Keratinocyte (primary cell): Measurements from ENCODE around the gene NANOS3. TPM values are rescaled to one million over a fixed set of nuclear protein-coding genes. Genes with fewer than 3 reads are reported as not detected.

Experiments
- DNase-seq: peaks from one replicate; pipeline ENCODE4 v3.0.0-alpha.2; 2011; ENCODE audit warnings: low read depth, missing footprints, low spot score
- FAIRE-seq: peaks from 2 replicates; lab custom pipeline; 2011; peaks lifted over from hg19 to GRCh38; lab: Jason Lieb, UNC
- H2AFZ ChIP-seq: 2 replicates; pipeline ENCODE4 v1.6.0; 2012; ENCODE audit warnings: low read length, control low read depth, inconsistent platforms; ENCODE audit not compliant: control insufficient read depth
- H3K27ac ChIP-seq: 2 replicates; pipeline ENCODE4 v1.5.1; 2011; ENCODE audit warnings: low read length; ENCODE audit not compliant: control insufficient read depth, insufficient read depth
- H3K27me3 ChIP-seq: 3 replicates; pipeline ENCODE4 v1.6.0; 2011; ENCODE audit warnings: low read length; ENCODE audit not compliant: control insufficient read depth, insufficient read depth; ENCODE audit errors: extremely low read depth
- H3K36me3 ChIP-seq, 2 experiments: 2 replicates in 1 of 2; 3 replicates in 1 of 2; pipeline ENCODE4 v1.5.1; 2011; ENCODE audit warnings: low read length in 2 of 2, mild to moderate bottlenecking in 1 of 2; ENCODE audit not compliant: control insufficient read depth in 2 of 2, insufficient read depth in 2 of 2; ENCODE audit errors: extremely low read depth in 1 of 2
- H3K4me1 ChIP-seq: 3 replicates; pipeline ENCODE4 v1.5.1; 2011; ENCODE audit warnings: low read length; ENCODE audit not compliant: control insufficient read depth, insufficient read depth; ENCODE audit errors: extremely low read depth
- H3K4me2 ChIP-seq: 3 replicates; pipeline ENCODE4 v1.6.0; 2011; ENCODE audit warnings: low read depth, low read length; ENCODE audit not compliant: control insufficient read depth, insufficient read depth; ENCODE audit errors: extremely low read depth
- H3K4me3 ChIP-seq, 3 experiments: fragments of 200-600 bp in 1 of 3; sonication (generic) in 1 of 3; 2 replicates in 2 of 3; 3 replicates in 1 of 3; pipeline ENCODE4 v1.5.1; 2011 to 2016; ENCODE audit warnings: low read length in 3 of 3, mild to moderate bottlenecking in 3 of 3, control low read depth in 2 of 3, inconsistent platforms in 1 of 3, low read depth in 1 of 3, mixed read lengths in 1 of 3, mixed run types in 1 of 3, moderate library complexity in 1 of 3; ENCODE audit not compliant: control insufficient read depth in 2 of 3, insufficient read depth in 2 of 3; ENCODE audit errors: extremely low read depth in 1 of 3
- H3K79me2 ChIP-seq: 2 replicates; pipeline ENCODE4 v1.6.0; 2012; ENCODE audit warnings: low read length; ENCODE audit not compliant: control insufficient read depth, insufficient read depth
- H3K9ac ChIP-seq: 3 replicates; pipeline ENCODE4 v1.6.0; 2011; ENCODE audit warnings: low read length; ENCODE audit not compliant: control insufficient read depth, insufficient read depth; ENCODE audit errors: extremely low read depth
- H3K9me1 ChIP-seq: 3 replicates; pipeline ENCODE4 v1.6.0; 2011; ENCODE audit warnings: low read length; ENCODE audit not compliant: control insufficient read depth, insufficient read depth; ENCODE audit errors: extremely low read depth
- H3K9me3 ChIP-seq: 2 replicates; pipeline ENCODE4 v1.5.1; 2012; ENCODE audit warnings: low read depth, low read length; ENCODE audit not compliant: control insufficient read depth
- H4K20me1 ChIP-seq: 3 replicates; pipeline ENCODE4 v1.6.0; 2011; ENCODE audit warnings: low read length; ENCODE audit not compliant: control insufficient read depth, insufficient read depth; ENCODE audit errors: extremely low read depth
- EZH2 ChIP-seq: IDR thresholded peaks from one replicate; pipeline ENCODE4 v1.6.1; 2012; ENCODE audit warnings: inconsistent platforms, mild to moderate bottlenecking, low read length, moderate library complexity
- dilution Hi-C: fragments of 300-500 bp; cut with MboI; formaldehyde crosslinking; loops from one replicate; pipeline ENCODE4 v1.7.0; 2020; ENCODE audit warnings: low sequenced_read_pairs; ENCODE audit not compliant: extremely low pct_ligation_motif_present
- polyA plus RNA-seq, 5 experiments: library from polyadenylated mRNA; depleted of rRNA in 3 of 5; stranded (reverse) in 3 of 5; stranded (forward) in 1 of 5; unstranded in 1 of 5; fragments of >200 nt; gene quantifications; 1 replicate in 1 of 5; 2 replicates in 3 of 5; 3 replicates in 1 of 5; pipeline versions ENCODE4 v1.2.1 to v1.2.3, GENCODE V29; 2011 to 2012; ENCODE audit warnings: missing spikeins in 2 of 5, low read depth in 1 of 5, low replicate concordance in 1 of 5
- small RNA-seq, 3 experiments: library from RNA; depleted of rRNA; stranded (forward); fragments of <200 nt; gene quantifications; one replicate each; pipeline ENCODE3, GENCODE V24; 2012; ENCODE audit warnings: low read depth in 3 of 3, low replicate concordance in 1 of 3; ENCODE audit not compliant: insufficient read length in 3 of 3
- TF ChIP-seq, protein P1 (sequence below), 3 experiments: IDR thresholded peaks in 1 of 3; conservative IDR thresholded peaks in 1 of 3; optimal IDR thresholded peaks in 1 of 3; 2 replicates in 2 of 3; 3 replicates in 1 of 3; pipeline versions ENCODE3 to v1.5.1; 2011; ENCODE audit warnings: low read length in 3 of 3, mild to moderate bottlenecking in 3 of 3, moderate library complexity in 2 of 3, control low read depth in 1 of 3, inconsistent platforms in 1 of 3; ENCODE audit not compliant: insufficient read depth in 2 of 3; ENCODE audit errors: extremely low read depth in 1 of 3

Gene NANOS3
- polyA plus RNA-seq, 1 donor (not counting 4 experiments of a cell fraction or from before 2014, with no cell fraction given) = 0.18 TPM

DNA sequence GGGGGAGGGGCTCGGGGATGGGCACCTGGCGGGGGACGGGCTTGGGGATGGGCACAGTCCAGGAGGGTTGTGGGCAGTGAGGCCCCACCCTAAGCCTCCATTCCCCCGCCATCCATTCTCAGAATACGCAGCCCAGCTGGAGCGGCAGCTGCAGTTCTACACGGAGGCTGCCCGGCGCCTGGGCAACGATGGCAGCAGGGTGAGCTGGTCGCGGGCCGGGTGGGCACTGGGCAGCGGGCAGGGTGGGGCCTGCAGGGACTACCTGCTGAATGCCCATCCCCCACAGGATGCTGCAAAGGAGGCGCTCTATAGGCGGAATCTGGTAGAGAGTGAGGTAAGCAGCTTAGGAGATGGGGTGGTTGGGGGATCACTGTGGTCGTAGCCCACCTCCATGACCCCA is 53.0 kb downstream of the NANOS3 start:
- H3K27me3 ChIP-seq = peaks cover 5% of the 10 kb centered on the region
- H3K9me1 ChIP-seq = no peaks in the 10 kb centered on the region
- no peak for FAIRE-seq
- peaks cover 3% of the 10 kb centered on the region for H3K4me1 ChIP-seq
- H3K9ac ChIP-seq = no peak overlapping the region
- no peaks in the 10 kb centered on the region for H3K79me2 ChIP-seq
- H2AFZ ChIP-seq = no peak overlapping the region
- no peaks in the 10 kb centered on the region for H4K20me1 ChIP-seq
- H3K36me3 ChIP-seq = peaks cover 8 to 15% of the 10 kb centered on the region in 2 experiments
- H3K9me3 ChIP-seq = no peaks in the 10 kb centered on the region
- no peak overlapping the region for H3K4me3 ChIP-seq
- DNase-seq = no peak
- H3K27ac ChIP-seq = no peak overlapping the region
- TF ChIP-seq, protein P1, sequence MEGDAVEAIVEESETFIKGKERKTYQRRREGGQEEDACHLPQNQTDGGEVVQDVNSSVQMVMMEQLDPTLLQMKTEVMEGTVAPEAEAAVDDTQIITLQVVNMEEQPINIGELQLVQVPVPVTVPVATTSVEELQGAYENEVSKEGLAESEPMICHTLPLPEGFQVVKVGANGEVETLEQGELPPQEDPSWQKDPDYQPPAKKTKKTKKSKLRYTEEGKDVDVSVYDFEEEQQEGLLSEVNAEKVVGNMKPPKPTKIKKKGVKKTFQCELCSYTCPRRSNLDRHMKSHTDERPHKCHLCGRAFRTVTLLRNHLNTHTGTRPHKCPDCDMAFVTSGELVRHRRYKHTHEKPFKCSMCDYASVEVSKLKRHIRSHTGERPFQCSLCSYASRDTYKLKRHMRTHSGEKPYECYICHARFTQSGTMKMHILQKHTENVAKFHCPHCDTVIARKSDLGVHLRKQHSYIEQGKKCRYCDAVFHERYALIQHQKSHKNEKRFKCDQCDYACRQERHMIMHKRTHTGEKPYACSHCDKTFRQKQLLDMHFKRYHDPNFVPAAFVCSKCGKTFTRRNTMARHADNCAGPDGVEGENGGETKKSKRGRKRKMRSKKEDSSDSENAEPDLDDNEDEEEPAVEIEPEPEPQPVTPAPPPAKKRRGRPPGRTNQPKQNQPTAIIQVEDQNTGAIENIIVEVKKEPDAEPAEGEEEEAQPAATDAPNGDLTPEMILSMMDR (optimal IDR thresholded peaks at IDR 0.05 in 1 of 3, IDR thresholded peaks at IDR 0.05 in 1 of 3, conservative IDR thresholded peaks at IDR 0.05 in 1 of 3; ENCODE audit: extremely low read depth in 1 of 3, insufficient read depth in 2 of 3, low read length in 3 of 3) = no peak
- no peak for TF ChIP-seq EZH2
- no peak overlapping the region for H3K4me2 ChIP-seq
- dilution Hi-C loops = no loop called here

Small RNA genes within 50 kb of the gene (small RNA-seq; reads per million reads assigned to genes)
- 0.54 to 42.0 (median 13.8) reads per million in 3 experiments for gene MIR181C
- gene MIR181D = 0.67 to 12.8 (median 11.0) reads per million in 3 experiments

Other genes with a start within 250 kb of the NANOS3 start
- gene MRI1, start 112.6 kb upstream of the NANOS3 start, polyA plus RNA-seq = 19.2 to 32.5 TPM (median 22.8 TPM) in 3 replicates
- gene C19orf53, start 102.7 kb upstream of the NANOS3 start, polyA plus RNA-seq = 118 to 211 TPM (median 143 TPM) in 3 replicates
- 0.71 to 1.1 TPM (median 1.00 TPM) in 3 replicates for gene ZSWIM4, start 81.7 kb upstream of the NANOS3 start, polyA plus RNA-seq
- 0.22 to 0.57 TPM (median 0.26 TPM) in 3 replicates for gene BRME1, start 29.0 kb downstream of the NANOS3 start, polyA plus RNA-seq
- gene CC2D1A, start 29.1 kb downstream of the NANOS3 start, polyA plus RNA-seq = 11.2 to 15.6 TPM (median 14.7 TPM) in 3 replicates
- 1.0 to 2.1 TPM (median 1.5 TPM) in 3 replicates for gene PODNL1, start 61.3 kb downstream of the NANOS3 start, polyA plus RNA-seq
- gene DCAF15, start 75.4 kb downstream of the NANOS3 start, polyA plus RNA-seq = 15.1 to 22.2 TPM (median 18.7 TPM) in 3 replicates
- gene RFX1, start 129.2 kb downstream of the NANOS3 start, polyA plus RNA-seq = 0.45 to 0.97 TPM (median 0.48 TPM) in 3 replicates
- gene RLN3, start 151.0 kb downstream of the NANOS3 start, polyA plus RNA-seq = not detected in 3 replicates
- 2.2 to 3.0 TPM (median 2.8 TPM) in 3 replicates for gene IL27RA, start 154.6 kb downstream of the NANOS3 start, polyA plus RNA-seq
- gene PALM3, start 184.9 kb downstream of the NANOS3 start, polyA plus RNA-seq = not detected in 3 replicates
- 0.79 to 1.2 TPM (median 0.96 TPM) in 3 replicates for gene MISP3, start 195.7 kb downstream of the NANOS3 start, polyA plus RNA-seq
- gene C19orf67, start 208.6 kb downstream of the NANOS3 start, polyA plus RNA-seq = not detected in 3 replicates
- 5.3 to 11.3 TPM (median 7.3 TPM) in 3 replicates for gene SAMD1, start 213.6 kb downstream of the NANOS3 start, polyA plus RNA-seq
- gene PRKACA, start 240.6 kb downstream of the NANOS3 start, polyA plus RNA-seq = 10.1 to 57.2 TPM (median 13.7 TPM) in 3 replicates